ENCODE results near the gene MED16.
A peak's percentile ranks its signal among the peaks of the same experiment; 100 is the strongest.
"Not testable (repeated sequence)": the region's sequence is repeated elsewhere in the genome, so short reads cannot be mapped to it uniquely, and the experiment has no call there.

The MED16 gene

DNA sequence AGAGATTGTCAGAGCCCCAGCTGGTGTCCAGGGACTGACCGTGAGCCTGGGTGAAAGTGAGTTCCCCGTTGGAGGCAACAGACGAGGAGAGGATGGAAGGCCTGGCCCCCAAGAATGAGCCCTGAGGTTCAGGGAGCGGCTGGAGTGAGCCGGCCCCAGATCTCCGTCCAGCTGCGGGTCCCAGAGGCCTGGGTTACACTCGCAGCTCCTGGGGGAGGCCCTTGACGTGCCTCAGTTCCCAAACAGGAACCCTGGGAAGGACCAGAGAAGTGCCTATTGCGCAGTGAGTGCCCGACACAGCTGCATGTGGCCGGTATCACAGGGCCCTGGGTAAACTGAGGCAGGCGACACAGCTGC lies 42.0 kb downstream of the MED16 start:
- TF ChIP-seq, protein P1, sequence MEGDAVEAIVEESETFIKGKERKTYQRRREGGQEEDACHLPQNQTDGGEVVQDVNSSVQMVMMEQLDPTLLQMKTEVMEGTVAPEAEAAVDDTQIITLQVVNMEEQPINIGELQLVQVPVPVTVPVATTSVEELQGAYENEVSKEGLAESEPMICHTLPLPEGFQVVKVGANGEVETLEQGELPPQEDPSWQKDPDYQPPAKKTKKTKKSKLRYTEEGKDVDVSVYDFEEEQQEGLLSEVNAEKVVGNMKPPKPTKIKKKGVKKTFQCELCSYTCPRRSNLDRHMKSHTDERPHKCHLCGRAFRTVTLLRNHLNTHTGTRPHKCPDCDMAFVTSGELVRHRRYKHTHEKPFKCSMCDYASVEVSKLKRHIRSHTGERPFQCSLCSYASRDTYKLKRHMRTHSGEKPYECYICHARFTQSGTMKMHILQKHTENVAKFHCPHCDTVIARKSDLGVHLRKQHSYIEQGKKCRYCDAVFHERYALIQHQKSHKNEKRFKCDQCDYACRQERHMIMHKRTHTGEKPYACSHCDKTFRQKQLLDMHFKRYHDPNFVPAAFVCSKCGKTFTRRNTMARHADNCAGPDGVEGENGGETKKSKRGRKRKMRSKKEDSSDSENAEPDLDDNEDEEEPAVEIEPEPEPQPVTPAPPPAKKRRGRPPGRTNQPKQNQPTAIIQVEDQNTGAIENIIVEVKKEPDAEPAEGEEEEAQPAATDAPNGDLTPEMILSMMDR (conservative IDR thresholded peaks at IDR 0.05): no peak
- peak overlapping the region; percentile 30 for H3K27ac ChIP-seq

DNA sequence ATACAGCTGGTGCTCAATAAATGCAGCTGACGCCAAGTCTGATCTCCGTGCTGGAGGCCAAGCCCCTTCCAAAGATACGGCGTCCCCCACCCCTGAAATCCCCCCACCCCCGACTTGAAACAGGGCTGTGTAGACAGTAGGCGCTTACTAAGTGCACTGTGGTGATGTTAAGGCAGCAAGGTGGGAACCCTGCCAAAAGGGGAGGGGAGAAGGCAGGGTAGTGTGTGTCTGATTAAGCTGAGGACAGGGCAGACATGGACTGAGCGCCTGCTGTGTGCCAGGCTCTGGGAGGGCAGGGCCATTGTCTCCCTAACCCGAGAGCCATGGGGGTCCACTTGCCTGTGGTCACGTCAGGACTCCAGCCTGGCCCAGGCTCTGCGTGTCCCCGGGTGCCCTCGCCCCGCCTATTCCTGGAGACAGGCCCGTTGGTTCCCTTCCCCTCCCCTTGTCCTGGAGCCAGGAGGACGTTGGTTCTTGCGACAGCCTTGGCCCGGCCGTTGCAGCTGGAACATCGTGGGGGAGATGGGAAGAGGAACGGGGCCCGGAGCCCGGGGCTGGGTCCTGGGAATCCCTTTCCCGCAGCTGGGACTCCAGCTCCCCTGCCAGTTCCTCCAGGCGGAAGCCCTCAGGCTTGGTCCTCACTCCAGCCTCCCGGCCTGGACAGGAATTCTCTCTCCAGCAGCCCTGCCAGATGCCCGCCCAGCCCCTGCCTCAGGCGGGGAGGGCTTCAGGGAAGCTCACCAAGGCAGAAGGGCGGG lies 42.6 kb downstream of the MED16 start:
- TF ChIP-seq, protein P1 (conservative IDR thresholded peaks at IDR 0.05): no peak

DNA sequence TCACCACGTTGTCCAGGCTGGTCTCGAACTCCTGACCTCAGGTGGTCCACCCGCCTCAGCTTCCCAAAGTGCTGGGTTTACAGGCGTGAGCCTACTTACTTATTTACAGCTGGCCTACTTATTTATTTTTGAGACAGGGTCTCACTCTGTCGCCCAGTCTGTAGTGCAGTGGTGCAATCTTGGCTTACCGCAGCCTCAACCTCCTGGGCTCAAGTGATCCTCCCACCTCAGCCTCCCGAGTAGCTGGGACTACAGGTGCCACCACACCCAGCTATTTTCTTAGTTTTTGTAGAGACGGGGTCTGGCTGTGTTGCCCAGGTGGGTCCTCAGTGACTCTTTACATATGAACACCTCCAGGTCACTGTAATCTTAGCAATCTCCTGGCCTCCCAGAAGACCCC lies 43.8 kb downstream of the MED16 start:
- H3K27ac ChIP-seq: not testable (repeated sequence)

More for the DNA sequence above, 42.6 kb downstream of the MED16 start:
- peak overlapping the region; percentile 30 for H3K27ac ChIP-seq

DNA sequence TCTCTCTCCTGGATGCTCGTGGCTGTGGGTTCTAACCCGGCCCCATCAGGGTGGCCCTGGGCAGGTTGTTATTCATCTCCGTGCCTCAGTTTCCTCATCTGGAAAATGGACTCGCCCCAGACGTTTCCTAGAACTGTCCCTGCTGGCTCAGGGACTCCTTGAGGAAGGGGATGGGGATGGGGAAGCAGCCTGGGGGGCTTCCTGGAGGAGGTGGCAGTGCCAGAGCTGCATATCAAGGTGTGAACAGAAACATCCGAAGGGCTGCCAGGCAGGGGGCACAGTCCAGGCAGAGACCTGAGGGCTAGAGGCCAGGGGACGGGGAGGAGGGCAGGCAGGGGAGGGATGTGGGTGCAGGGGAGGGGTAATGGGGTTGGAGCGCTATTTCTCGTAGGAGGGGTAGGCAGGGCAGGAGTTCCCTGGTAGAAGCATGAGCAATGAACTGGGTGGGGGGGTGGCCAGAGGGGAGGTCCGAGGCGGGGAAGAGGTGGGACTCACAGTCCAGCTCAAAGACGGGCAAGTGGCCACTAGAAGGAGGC lies 44.5 kb downstream of the MED16 start:
- no peak overlapping the region for H3K27ac ChIP-seq
- TF ChIP-seq, protein P1 (conservative IDR thresholded peaks at IDR 0.05): no peak

DNA sequence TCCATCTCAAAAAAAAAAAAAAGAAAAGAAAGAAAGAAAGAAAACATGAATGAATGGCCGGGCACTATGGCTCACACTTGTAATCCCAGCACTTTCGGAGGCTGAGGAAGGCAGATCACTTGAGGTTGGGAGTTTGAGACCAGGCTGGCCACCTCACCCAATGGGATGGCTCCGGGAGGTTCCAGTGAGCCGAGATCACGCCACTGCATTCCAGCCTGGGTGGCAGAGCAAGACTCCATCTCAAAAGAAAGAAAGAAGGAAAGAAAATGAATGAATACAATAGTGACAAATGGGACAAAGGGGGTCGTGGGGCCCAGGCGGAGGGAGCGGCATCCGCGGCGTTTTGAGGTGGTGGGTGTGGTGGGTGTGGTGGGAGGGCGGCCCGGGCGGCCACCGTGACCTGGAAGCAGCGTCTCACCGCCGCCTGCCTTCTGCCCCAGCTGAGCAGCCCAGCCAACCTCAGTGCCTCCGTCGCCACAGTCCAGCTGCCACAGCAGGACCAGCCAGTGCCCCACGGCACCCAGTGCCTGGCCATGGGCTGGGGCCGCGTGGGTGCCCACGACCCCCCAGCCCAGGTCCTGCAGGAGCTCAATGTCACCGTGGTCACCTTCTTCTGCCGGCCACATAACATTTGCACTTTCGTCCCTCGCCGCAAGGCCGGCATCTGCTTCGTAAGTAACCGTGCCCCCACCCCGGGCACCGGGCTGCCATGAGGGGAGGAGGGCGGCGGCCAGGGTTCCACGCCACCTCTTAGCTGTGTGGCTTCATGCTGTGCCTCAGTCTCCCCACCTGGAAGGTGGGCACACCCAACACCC lies 47.1 kb downstream of the MED16 start:
- H3K27ac ChIP-seq: no peak overlapping the region

DNA sequence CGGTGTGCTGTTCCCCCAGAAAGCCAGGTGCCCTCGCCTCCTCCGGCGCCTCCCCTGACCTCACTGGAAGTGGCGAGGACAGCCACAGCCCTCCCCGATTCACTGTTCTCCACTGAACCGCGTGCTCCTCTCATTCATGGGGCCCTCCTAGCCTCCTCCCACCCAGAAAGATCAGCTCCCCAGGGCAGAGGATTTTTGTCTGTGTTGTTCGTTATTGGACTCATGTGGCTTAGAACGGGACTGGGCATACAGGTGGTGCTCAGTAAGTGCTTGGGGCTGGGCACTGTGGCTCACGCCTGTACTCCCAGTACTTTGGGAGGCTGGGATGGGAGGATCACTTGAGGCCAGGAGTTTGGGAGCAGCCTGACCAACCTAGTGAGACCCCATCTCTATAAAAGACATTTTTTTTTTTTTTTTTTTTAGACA lies 48.4 kb downstream of the MED16 start:
- no peak overlapping the region for H3K27ac ChIP-seq
- TF ChIP-seq, protein P1 (conservative IDR thresholded peaks at IDR 0.05): no peak

More for the DNA sequence above, 47.1 kb downstream of the MED16 start:
- TF ChIP-seq, protein P1 (conservative IDR thresholded peaks at IDR 0.05): no peak

DNA sequence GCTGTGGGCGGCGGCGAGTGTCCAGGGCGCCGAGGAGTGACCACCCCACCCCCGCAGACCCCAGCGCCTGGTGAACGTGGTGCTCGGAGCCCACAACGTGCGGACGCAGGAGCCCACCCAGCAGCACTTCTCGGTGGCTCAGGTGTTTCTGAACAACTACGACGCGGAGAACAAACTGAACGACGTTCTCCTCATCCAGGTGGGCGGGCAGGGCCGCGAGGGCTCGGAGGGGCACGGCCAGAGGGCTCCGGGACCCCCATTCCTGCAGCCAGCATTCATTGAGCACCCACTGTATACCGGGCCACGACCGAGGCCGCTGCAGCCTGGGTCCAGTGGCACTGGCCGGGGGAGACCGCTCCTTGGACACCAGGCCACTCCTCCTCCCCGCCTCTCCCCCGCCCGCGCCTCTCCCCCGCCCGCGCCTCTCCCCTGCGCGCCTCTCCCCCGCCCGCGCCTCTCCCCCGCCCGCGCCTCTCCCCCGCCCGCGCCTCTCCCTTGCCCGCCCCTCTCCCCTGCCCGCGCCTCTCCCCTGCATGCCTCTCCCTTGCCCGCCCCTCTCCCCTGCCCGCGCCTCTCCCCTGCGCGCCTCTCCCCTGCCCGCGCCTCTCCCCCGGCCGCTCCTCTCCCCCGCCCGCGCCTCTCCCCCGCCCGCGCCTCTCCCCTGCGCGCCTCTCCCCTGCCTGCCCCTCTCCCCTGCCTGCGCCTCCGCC lies 49.0 kb downstream of the MED16 start:
- TF ChIP-seq, protein P1 (conservative IDR thresholded peaks at IDR 0.05): no peak

More for the DNA sequence above, 49.0 kb downstream of the MED16 start:
- H3K27ac ChIP-seq: no peak overlapping the region

All from VCaP (cell line).